HEK293 (cell line): ENCODE measurements around the gene TM2D1.

ENCODE experiments used
- CTCF ChIA-PET: fragments of 350-600 bp; formaldehyde crosslinking; extraction: SDS; loops from one replicate; lab custom pipeline; 2021; ENCODE audit warnings: antibody characterized with exemption; lab: Yijun Ruan, JAX
- POLR2A ChIA-PET: fragments of 300-600 bp; formaldehyde crosslinking; extraction: SDS; loops from one replicate; lab custom pipeline; 2020; ENCODE audit warnings: antibody characterized with exemption, inconsistent platforms; lab: Yijun Ruan, JAX
- H3K27ac ChIP-seq: fragments of 200-500 bp; sonication (Bioruptor generic); 2 replicates; pipeline ENCODE4 v1.5.1; 2014; ENCODE audit warnings: low read depth, low read length, control low read depth, inconsistent platforms; ENCODE audit errors: extremely low read depth
- H3K36me3 ChIP-seq, 2 experiments: fragments of 200-500 bp in 1 of 2; sonication (Bioruptor generic) in 1 of 2; 1 replicate in 1 of 2; 2 replicates in 1 of 2; pipeline ENCODE4 v1.5.1; 2014 to 2017; ENCODE audit warnings: inconsistent platforms in 2 of 2, low read length in 2 of 2; ENCODE audit not compliant: control insufficient read depth in 2 of 2, insufficient read depth in 1 of 2
- H3K4me1 ChIP-seq: fragments of 200-500 bp; sonication (Bioruptor generic); 2 replicates; pipeline ENCODE4 v1.5.1; 2014; ENCODE audit warnings: mild to moderate bottlenecking, low read length, inconsistent platforms; ENCODE audit not compliant: control insufficient read depth, insufficient read depth
- H3K4me3 ChIP-seq: 2 replicates; pipeline ENCODE4 v1.5.1; 2011; ENCODE audit warnings: low read depth, mild to moderate bottlenecking, control low read depth, low read length, moderate library complexity
- H3K9me3 ChIP-seq: fragments of 200-500 bp; sonication (Bioruptor generic); 2 replicates; pipeline ENCODE4 v1.5.1; 2014; ENCODE audit warnings: low read depth, low read length, inconsistent platforms; ENCODE audit not compliant: control insufficient read depth, insufficient read depth
- SETDB1 ChIP-seq: IDR thresholded peaks from one replicate; pipeline ENCODE4 v1.6.1; 2017; ENCODE audit warnings: mild to moderate bottlenecking, low read length, moderate library complexity, mixed read lengths; ENCODE audit not compliant: insufficient read length
- ZBTB17 ChIP-seq: fragments of 450-650 bp; formaldehyde crosslinking; IDR thresholded peaks from 2 replicates; pipeline ENCODE4 v1.5.1; 2016; ENCODE audit warnings: missing biosample characterization, missing genetic modification characterization
- ZFP3 ChIP-seq: fragments of 450-650 bp; formaldehyde crosslinking; IDR thresholded peaks from 2 replicates; pipeline ENCODE4 v1.5.1; 2016; ENCODE audit warnings: low read depth, missing biosample characterization, missing genetic modification characterization
- ZNF133 ChIP-seq: fragments of 450-650 bp; formaldehyde crosslinking; IDR thresholded peaks from 2 replicates; pipeline ENCODE4 v1.5.1; 2016; ENCODE audit warnings: missing biosample characterization, missing genetic modification characterization
- ZNF138 ChIP-seq: fragments of 450-650 bp; formaldehyde crosslinking; IDR thresholded peaks from 2 replicates; pipeline ENCODE4 v1.5.1; 2016; ENCODE audit warnings: missing biosample characterization, missing genetic modification characterization, borderline replicate concordance
- ZNF292 ChIP-seq: fragments of 450-650 bp; formaldehyde crosslinking; IDR thresholded peaks from 2 replicates; pipeline ENCODE4 v1.5.1; 2016; ENCODE audit warnings: low read depth, missing biosample characterization, missing genetic modification characterization, borderline replicate concordance
- ZNF366 ChIP-seq: fragments of 450-650 bp; formaldehyde crosslinking; conservative IDR thresholded peaks from 2 replicates; pipeline ENCODE4 v1.5.1; 2016; ENCODE audit warnings: missing biosample characterization, missing genetic modification characterization
- ZNF521 ChIP-seq: fragments of 450-650 bp; formaldehyde crosslinking; IDR thresholded peaks from 2 replicates; pipeline ENCODE4 v1.5.1; 2017; ENCODE audit warnings: missing biosample characterization, mild to moderate bottlenecking, missing genetic modification characterization
- ZNF530 ChIP-seq: fragments of 450-650 bp; formaldehyde crosslinking; IDR thresholded peaks from 2 replicates; pipeline ENCODE4 v1.5.1; 2016; ENCODE audit warnings: low read depth, missing biosample characterization, missing genetic modification characterization
- ZNF561 ChIP-seq: fragments of 450-650 bp; IDR thresholded peaks from 2 replicates; pipeline ENCODE4 v1.5.1; 2018; ENCODE audit warnings: missing biosample characterization, missing genetic modification characterization, borderline replicate concordance
- ZNF621 ChIP-seq: fragments of 450-650 bp; formaldehyde crosslinking; IDR thresholded peaks from 2 replicates; pipeline ENCODE4 v1.5.1; 2017; ENCODE audit warnings: missing biosample characterization, missing genetic modification characterization
- ZNF843 ChIP-seq: fragments of 450-650 bp; formaldehyde crosslinking; IDR thresholded peaks from 2 replicates; pipeline ENCODE4 v1.5.1; 2016; ENCODE audit warnings: missing biosample characterization, missing genetic modification characterization
- ZSCAN4 ChIP-seq: fragments of 450-650 bp; formaldehyde crosslinking; IDR thresholded peaks from 2 replicates; pipeline ENCODE4 v1.5.1; 2017; ENCODE audit warnings: missing biosample characterization, missing genetic modification characterization
- TF ChIP-seq, protein P1 (sequence below): fragments of 450-650 bp; formaldehyde crosslinking; IDR thresholded peaks from 2 replicates; pipeline ENCODE4 v1.5.1; 2017; ENCODE audit warnings: missing biosample characterization, mild to moderate bottlenecking, missing genetic modification characterization, moderate library complexity
- TF ChIP-seq, protein P2 (sequence below): fragments of 450-650 bp; formaldehyde crosslinking; IDR thresholded peaks from 2 replicates; pipeline ENCODE4 v1.5.1; 2016; ENCODE audit warnings: missing biosample characterization, missing genetic modification characterization

The TM2D1 gene

GRCh38 chr1:61635557-61635956, 89.4 kb downstream of the TM2D1 start:
- Histone ChIP-seq H3K27ac (no peak overlapping the region), H3K36me3 (no peaks in the 10 kb centered on the region), H3K4me3 (no peak overlapping the region), H3K4me1 (no peaks in the 10 kb centered on the region), H3K9me3 (no peaks in the 10 kb centered on the region)
- TF ChIP-seq ZNF292 (tag by site-specific recombination), result no peak
- no peak for TF ChIP-seq ZNF530 (tag by site-specific recombination)
- no peak for TF ChIP-seq ZNF561 (tag by site-specific recombination)
- no peak for TF ChIP-seq ZNF366 (tag by site-specific recombination)
- no peak for TF ChIP-seq ZNF521
- TF ChIP-seq ZSCAN4 (tag by site-specific recombination), result no peak
- no peak for TF ChIP-seq ZBTB17 (tag by site-specific recombination)
- TF ChIP-seq, protein P1, sequence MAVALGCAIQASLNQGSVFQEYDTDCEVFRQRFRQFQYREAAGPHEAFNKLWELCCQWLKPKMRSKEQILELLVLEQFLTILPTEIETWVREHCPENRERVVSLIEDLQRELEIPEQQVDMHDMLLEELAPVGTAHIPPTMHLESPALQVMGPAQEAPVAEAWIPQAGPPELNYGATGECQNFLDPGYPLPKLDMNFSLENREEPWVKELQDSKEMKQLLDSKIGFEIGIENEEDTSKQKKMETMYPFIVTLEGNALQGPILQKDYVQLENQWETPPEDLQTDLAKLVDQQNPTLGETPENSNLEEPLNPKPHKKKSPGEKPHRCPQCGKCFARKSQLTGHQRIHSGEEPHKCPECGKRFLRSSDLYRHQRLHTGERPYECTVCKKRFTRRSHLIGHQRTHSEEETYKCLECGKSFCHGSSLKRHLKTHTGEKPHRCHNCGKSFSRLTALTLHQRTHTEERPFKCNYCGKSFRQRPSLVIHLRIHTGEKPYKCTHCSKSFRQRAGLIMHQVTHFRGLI (tag by site-specific recombination), result no peak
- no peak for TF ChIP-seq ZFP3 (tag by site-specific recombination)
- no peak for TF ChIP-seq ZNF621
- TF ChIP-seq ZNF133 (tag by site-specific recombination), result no peak
- TF ChIP-seq ZNF843, result no peak
- TF ChIP-seq, protein P2, sequence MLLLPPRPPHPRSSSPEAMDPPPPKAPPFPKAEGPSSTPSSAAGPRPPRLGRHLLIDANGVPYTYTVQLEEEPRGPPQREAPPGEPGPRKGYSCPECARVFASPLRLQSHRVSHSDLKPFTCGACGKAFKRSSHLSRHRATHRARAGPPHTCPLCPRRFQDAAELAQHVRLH (tag by site-specific recombination), result no peak
- TF ChIP-seq ZNF138 (tag by site-specific recombination), result no peak
- ChIA-PET CTCF (no interaction called here), POLR2A (no interaction called here)

DNA sequence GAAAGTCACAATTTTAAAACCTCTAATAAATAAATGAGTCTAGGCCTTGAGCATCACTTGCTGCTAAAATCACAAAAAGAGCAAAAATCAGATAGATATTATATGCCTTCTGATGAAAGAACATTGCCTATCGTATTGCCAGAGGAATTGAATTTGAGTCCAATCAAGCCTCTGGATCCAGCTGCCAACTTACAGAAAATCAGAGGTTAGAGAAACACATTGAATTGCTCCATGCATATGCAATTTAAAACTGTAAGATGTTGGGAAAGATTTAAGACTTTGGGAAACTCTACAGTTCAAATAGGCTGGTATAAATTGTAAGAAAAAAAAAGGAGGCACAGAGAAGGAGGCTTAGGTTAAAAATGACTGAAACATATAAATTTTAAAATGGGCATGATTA, 93.5 kb downstream of the TM2D1 start:
- no peak for TF ChIP-seq SETDB1
- H3K4me3 ChIP-seq, result no peak overlapping the region
- POLR2A ChIA-PET, result no interaction called here
- CTCF ChIA-PET, result interaction anchor here (0.6 to 1.2 kb wide), 2 partner anchors 13 to 156 kb away, joined by 3 to 5 read pairs; no protein-coding TSS in a partner anchor
- H3K4me1 ChIP-seq, result no peaks in the 10 kb centered on the region
- H3K27ac ChIP-seq, result no peak overlapping the region
- H3K36me3 ChIP-seq, result no peaks in the 10 kb centered on the region
- H3K9me3 ChIP-seq, result no peaks in the 10 kb centered on the region
